ENCODE data around the gene MPPED1.

Gene MPPED1, protein sequence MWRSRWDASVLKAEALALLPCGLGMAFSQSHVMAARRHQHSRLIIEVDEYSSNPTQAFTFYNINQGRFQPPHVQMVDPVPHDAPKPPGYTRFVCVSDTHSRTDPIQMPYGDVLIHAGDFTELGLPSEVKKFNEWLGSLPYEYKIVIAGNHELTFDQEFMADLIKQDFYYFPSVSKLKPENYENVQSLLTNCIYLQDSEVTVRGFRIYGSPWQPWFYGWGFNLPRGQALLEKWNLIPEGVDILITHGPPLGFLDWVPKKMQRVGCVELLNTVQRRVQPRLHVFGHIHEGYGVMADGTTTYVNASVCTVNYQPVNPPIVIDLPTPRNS

DNA sequence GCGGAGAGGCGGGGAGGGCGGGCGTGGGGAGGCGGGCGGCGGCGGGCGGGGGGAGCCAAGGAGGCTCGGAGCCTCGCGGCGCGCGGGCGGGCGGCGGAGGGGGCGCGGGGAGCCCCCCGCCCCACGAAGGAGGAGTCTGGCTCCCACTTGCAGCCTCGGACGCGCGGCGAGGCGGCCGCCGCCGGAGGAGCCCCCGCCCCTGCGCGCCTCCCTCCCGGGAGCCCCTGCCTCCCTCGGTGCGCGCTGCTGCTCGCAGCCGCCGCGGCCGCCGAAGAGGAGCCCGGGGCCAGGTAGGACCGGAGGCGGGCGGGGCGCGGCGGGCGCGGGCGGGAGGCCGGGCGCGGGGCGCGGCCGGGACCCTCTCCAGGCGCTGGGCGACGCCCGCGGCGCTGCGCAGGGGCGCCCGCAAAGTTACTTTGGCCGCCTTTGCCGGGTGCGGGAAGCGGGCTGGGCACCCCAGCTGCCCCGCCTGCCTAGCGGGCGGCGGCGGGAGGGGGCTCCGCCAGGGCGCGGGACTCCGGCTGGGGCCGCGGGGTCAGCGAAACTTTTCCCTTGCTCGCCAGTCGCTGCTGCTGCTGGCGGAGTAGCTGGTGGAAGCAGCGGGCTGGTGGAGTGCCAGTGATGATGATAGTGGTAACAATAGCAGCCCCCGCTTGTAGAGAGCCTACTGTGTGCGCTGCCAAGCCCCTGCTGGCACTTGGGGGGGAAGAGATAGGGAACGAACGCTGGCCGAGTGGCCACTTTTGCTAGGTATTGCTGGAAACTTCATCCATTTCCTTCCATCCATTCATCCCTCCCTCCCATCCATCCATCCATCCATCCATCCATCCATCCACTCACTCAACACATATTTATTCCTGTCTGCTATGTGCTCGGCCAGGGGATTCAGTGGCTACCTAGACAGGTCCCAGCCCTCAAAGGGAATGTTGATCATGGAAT lies at the start of gene MPPED1:
Gene MPPED1 (plus strand): TSS at position 146 of the 939 bp plus-strand sequence. CDS start 12,972 bp downstream, outside the sequence.
- no peak for DNase-seq

DNA sequence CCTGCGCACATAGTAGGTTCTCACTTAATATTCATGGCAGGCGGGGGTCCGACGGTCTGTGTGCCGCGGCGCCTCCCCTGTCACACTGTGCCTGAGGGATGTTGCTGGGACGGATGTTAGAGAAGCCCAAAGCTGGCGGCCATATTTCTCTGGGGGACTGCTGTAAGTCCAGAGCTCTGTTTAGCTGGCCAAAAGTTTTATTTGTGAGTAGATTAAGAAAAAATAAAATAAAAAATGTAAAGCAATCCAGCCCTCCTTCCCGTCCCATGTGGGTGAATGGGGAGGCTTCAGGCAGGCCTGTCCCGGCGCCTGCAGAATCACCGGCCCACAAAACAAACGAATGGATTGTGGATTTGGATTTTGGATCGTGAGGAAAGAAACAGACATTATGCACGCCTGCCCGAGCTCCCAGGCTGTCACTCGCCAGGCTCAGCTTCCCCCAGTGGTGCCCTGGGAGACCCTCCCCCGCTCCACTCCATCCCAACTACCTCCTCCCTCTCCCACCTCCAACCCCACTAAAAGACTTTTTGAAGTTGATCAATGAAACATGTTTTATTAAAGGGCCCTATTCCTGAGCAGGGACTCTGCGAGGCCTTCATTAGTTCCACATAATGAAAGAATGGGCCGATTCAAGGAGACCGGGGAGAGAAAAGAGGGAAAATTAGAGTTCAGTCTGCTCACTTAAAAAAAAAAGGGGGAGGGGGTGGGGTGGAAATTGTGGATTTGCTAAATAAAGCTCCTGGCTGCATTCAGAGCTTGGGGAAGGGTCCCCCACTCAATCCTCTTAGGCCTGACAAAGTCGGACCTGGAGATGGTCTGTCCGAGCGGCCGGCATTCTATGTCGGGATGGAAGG lies 48.3 kb upstream of the MPPED1 start:
- DNase-seq, result no peak

DNA sequence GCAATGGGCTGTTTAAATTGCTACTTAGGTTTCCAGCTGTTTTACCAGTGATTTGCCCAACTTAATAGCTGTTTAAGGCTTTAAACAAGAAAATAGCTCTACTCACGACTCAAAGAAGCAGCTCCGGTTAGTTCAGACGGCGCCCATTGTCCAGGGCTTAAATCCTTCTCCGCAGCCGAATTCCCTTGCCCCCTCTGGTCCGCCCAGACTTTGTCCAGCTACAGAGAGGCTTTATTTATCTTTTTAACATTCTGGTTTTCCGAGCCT lies 47.7 kb upstream of the MPPED1 start:
- DNase-seq, result no peak

DNA sequence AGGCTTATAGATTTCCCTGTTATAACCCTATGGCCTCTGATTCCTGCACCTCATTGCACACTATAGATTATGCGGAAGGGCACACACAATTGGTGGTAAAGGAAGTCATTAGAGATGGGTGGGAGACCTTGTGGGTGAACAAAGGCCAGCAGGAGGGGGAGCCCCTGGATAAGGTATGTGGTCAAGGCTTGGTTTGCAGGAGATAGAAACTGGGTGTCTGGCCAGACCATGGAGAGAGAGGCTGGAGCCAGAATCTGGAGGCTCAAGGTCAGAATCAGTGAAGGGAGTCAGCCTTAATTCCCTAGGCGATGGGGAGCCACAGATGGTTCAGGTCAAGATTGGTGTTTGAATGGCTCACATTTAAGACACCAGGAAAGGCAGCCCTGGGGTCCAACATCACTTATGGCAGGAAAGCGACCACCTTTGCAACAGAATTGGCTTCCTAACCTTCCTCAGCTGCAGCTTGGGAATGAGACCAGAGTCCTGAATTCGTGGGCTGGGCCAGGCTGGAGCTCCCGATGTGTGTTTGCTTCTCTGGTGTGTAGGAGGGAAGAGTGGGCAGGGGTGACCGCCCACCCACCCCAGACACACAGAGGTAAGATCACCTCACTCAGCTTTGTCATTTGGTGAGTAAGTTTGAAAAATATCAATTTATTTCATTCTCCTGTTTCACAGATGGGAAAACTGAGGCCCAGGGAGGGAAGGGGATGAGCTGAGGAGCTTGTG lies 45.9 kb upstream of the MPPED1 start:
- no peak for DNase-seq

DNA sequence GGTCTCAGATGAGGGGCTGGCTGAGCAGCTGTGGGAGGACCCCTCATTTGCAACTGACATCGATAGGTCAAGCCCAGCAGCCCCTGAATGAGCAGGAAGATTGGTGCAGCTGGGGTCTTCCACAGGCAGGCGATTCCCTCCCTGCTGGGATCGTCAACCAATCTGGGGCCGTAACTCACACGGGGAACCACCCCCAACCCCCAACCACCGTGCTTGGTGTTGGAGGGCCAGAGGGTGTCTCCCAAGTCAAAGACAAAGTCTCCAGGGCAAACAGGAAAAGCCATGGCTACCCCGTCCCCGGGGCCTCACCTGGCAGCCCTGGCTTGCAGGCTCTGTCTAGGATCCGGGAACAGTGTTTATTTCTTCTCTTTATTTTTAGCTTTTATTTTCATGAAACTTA lies 41.8 kb upstream of the MPPED1 start:
- DNase-seq, result no peak

DNA sequence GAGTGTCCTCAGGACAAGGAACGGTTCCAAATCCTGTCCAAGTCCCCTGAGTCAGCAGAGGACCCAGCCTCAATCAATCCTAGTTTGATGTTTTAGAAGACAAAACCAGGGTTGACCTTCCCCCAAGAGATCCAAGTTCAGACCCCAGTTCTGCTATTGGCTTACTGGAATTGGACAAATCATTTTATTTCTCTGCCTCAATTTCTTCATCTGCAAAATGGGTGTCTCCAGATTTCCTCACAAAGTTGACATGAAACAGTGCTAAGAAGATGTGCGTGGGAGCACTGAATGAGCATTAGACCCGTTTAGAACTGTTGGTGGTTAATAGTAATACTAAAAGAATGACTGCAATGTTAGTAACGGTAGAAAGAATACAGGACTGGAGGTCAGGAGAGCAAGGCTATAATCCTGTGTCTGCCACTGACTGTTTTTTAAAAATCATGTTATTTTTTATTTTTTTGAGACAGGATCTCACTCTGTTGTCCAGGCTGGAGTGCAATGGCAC lies 35.8 kb upstream of the MPPED1 start:
- no peak for DNase-seq

DNA sequence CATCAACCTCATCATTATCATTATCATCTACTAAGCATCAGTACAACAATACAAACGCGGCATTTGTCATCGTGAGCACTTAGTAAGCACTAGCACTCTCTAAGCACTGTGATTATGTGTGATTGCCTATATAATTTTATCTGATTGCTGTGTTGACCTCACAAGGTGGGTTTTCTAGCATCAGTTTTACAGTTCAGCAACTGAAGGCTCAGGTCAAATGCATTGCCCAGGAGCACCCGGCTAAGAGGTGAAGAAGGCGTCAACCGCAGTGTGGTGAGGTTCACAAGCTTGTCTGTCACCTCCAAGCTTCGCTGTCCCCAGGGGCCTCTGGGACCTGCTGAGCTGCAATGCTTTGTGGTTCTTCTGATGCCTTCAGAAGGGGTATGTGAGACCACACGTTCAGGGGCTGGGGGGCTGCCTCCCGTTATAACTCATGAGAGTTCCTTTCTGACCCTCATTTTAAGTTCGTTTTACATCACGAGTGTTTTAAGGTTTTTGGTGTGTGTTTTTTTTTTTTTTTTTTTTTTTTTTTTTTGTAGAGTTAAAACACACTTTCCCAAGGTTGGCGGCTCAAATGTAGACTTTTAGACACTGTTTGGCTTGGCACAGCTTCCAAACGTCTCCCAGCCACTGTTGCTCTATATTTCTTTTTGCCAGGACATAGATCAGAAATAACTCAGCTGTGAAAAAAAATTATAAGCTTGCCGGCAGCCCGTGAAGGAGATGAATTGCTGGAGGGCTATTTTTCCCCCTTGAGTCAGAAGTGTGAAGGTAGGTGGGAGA lies 34.9 kb upstream of the MPPED1 start:
- no peak for DNase-seq

DNA sequence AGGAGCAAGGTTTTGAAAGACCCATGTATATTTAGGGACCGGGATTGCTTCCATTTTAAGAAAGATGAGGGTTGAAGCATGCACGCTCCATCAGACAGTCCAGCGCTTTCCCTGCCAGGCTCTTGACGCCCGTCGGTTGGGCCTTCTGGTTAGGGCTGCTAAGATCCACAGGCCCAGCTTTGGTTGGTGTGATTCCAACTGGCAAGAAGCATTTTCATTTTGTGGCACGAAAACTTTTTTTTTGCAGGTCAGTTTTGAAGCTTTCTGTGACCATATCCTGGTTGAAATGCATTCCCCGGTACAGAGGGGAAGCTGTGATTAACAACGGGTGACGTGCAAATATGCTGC lies 34.3 kb upstream of the MPPED1 start:
- DNase-seq, result no peak

DNA sequence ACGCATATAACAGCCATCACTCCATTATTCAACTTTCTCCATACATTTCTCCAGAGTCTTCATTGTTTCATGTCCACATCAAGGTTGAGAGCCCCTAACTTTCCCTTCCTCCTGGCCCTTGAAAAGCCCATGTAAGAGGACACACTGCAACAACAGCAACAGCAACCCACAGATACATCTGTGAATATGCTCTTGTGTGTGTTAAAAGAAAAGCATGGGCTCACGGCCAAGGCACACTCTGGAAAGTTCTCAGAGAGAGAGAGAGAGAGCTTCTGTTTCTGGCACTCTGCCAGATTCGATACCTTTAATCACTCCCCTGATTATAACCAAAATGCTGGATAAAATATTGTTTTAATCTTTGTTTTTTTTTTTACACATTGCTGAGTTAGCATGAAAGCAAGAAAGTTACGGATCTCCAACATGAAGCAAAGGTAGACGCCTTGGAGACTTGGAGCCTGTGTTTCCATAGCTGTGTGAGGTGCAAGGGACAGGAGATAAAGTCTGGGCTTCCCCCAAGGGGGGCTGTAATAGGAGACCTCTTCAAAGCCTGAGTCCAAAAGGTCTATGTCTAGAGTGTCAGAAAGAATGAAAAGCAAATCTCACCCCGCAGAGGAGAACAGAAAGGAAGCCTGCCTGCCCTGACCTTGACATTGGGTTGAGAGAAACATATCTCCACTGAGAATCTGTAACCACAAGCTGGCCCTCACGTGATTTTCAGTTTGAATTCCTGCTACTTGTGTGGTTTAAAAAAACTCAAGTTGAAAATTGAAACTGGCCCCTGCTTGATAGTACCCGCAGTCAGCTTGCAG lies 33.7 kb upstream of the MPPED1 start:
- no peak for DNase-seq

DNA sequence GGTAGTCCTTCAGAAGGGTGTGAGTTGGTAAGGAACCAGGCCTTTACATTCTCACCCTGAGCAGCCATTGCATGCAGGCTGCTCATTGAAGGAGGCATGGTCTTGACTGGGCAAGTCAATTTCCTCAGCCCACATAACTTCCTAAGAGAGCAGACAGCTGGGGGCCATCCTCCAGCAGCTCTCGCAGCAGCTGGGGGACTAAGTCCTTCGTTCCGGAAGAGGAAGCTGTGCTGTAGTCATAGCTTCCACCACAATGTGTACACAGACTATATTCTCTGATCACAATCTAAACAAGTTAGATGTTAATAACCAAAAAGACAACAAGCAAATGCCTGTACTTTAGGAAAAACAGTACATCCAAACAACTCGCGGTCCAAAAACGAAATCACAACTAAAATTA lies 30.1 kb upstream of the MPPED1 start:
- DNase-seq, result no peak

DNA sequence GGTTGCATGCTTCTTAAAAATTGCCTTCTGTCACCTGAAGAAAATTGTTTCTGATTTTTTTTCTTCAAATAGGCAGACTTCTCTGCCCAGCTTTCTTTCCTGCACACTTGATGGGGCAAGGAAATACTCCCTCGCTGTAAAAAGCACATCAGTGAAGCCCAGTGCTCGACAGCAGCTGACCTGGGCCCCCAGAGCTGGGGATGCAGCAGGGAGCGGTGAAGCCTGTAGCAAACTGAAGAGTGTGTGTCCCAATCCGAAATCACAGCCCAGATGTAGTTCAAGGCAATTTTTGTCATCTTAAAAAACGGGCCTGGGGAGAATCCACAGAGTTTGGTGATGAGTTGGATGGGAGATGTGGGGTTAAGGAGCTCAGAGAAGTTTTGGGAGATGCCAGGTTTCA lies 27.0 kb upstream of the MPPED1 start:
- no peak for DNase-seq

DNA sequence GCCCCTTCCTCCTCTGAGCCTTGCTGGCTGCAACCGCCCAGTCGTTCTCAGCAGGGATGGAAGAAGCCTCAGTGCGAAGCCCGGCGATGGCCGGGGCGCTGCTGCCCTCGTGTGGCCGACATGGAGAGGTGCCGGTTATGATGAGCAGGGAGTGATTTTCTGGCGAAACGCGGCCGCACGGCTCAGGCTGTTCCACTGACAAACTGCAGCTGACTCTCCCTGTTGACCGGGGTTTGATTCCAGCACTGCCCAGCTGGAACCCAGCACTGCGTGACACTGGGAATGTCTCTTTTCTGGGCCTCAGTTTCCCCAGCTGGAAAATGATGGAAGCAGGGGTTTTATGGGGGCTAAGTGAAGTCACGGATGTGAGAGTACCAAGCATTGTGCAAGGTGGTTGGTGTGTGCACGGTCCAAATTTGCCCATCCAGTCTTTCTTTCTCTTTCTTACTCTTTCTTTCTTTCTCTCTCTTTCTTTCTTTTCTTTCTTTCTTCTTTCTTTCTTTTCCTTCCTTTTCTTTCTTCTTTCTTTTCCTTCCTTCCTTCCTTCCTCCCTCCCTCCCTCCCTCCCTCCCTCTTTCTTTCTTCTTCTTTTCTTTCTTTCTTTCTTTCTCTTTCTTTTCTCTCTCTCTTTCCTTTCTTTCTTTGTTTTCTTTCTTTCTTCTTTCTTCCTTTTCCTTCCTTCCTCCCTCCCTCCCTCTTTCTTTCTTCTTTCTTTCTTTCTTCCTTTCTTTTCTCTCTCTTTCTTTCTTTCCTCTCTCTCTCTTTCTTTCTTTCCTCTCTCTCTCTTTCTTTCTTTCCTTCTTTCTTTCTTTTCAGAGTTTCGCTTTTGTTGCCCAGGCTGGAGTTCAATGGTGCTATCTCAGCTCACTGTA lies 25.8 kb upstream of the MPPED1 start:
- DNase-seq, result peak; percentile 38 to 52 (median 44)

DNA sequence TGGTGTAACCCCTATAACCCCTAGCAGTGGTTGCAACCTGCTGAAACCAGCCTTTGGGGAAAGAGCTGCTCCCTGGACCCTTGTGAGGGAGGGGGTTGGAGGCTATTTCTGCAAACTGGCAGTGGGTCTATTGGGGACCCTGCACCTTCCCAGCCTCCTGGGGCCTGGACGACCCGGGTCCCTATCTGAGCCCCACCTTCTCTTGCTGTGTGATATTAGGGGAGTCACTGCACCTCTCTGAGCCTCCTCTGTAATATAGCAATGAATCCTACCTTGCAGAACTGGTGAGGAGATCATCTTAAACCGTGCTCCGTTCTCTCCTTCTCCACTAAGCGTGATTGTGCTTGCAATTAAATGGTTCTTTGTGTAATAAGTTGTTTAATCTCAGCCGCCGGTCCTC lies 24.0 kb upstream of the MPPED1 start:
- DNase-seq, result no peak

DNA sequence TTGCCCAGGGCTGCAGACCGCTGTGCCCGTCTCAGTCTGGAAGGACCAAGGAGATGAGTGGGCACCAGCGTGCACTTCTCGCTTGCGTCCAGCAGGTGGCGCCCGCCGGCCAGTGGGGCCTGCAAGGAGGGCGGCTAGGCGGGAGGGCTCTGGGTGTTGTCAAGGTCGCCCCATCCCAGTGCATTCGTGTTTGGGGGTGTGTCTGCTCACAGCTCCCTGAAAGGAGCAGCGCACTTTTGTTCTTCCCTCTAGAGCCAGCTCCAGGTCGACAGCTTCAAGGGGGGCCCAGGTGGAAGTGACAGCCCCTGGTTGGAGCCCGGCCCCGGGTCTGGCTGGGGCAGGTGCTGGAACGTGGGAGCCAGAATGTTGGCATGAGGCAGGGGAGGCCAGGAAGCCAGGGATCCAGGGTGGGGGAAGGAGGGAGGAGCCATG lies 23.4 kb upstream of the MPPED1 start:
- peak; percentile 40 to 66 (median 50) for DNase-seq

DNA sequence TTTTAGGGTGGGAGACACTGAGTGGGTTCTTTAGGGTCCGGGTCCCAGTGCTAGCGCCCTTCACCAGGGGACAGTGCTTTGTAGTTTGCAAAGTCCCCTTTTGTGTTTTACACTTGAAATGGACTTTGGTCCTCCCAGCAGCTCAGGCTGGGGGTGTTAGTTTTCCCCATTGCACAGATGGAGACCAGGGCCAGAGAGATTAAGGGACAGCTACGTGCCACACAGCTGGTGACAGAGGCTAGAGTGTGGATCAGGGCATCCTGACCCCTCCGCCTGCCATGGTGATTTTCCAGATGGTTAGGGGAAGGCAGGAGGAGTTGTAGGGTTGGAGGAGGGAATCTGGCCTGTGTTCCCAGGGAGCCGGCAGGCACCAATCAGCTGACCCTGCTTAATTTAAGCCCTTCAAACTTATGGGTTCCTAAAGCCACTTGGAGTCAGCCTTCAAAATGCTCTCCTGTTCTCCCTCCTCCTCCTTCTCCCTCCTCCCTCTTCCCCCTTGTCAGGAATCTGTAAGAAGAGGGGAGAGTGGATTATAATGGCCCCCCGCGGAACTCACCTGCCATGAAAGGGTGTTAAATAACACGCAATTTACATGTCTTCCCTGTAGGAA lies 22.5 kb upstream of the MPPED1 start:
- no peak for DNase-seq

DNA sequence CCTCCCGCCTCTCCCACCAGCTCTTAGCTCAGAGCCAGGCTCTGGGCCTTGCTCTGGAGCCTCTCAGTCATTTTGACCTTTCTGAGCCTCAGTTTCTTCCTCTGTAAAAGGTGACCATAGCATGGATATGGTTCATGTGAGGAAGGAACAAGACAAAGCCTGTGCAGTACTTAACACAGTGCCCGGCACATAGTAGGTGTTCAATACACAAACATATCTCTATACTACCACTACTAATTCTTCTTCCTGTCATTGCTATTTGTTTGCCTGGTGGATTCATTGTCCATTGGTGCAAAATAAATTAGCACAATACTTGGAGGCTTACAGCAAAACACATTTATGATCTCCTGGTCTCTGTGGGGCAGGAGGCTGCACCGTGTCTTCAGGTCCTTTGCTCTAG lies 21.6 kb upstream of the MPPED1 start:
- no peak for DNase-seq

DNA sequence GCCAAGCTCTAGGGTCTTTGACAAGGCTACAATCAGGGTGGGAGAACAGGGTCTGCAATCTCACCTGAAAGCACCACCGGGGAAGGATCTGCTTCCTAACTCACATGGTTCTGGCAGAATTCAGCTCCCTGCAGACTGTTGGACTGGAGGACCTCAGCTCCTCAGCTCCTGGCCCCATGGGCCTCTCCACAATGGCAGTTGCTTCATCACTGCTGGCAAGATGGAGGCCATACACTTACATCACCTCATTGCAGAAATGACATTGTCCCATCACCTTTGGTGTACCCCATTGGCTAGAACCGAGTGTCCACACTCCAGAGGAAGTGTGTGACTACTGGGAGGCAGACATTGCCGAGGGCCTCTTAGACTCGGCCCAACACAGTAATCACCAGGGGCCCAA lies 20.9 kb upstream of the MPPED1 start:
- DNase-seq, result no peak

DNA sequence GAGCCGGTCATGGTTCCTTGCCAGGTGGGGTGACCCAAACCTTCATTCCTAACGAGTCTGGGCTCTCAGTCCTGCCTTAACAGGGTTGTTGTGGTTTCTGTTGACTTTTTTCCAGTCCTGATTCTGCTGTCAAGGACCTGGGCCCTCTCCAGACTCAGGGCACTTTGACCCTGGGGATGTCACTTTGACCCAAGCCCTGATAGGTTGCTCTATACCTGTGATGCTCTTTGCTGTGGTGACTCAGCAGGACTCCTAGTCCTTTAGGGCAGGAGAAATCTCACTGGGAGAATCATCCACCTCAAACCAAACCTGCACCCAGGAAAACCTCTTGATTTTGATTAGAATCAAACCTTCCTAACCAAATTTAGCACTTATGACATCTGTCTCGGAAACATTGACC lies 20.5 kb upstream of the MPPED1 start:
- no peak for DNase-seq

DNA sequence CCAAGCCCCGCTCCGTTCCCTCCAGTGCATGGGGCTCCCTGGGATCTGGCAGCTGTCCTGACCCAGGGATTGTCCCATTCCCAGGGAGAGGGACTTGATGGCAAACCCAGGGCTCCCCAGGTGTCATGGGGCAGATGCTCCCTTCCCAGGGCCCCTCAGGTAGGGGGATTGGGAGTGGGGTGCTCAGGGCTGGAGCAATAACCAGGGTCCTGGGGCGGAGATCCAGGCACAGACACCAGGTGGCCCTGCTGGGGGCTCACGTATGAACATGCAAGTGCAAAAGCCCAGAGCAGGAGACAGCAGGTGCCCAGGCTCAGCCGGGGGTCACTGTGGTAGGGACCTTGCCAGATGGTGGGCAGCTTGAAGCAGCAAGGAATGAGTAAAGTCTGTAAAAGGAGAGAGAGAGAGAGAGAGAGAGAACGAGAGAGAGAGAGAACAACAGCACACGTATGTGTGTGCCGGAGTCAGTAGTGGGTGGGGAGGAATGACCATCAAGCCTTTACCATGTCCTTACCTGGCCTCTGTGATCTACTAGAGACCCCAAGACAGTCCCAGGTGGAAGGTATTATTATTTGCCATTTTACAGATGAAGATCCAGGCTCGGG lies 19.3 kb upstream of the MPPED1 start:
- DNase-seq, result no peak
